ENCODE data around the gene PTCH1. TPM values are rescaled to one million over a fixed set of nuclear protein-coding genes. Genes with fewer than 3 reads are reported as not detected.

The PTCH1 gene
- total RNA-seq, 1 experiment from 2014 or later = 5.9 TPM

- DNase-seq (ENCODE audit: low spot score) = no peak
Observed at GRCh38 chr9:95499046-95499676, 17.6 kb downstream of the PTCH1 start.

DNA sequence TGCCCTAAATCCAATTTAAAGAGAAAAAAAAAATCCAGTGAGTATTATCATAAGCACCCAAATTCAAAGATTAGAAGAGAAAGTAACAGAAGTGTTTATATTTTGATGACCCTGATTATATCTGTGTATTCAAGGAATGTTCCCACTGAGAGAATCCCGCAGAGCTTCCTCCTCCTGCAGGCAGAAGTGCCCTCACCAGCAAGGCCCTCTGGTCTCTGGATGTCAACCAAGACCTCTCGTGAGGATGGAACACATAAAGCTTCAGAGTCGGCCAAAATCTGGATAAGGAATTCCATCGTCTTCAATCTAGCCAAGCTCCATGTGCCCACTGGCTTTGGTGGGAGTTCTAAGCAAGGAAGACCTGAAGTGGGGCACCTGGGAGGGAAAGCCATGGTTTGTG, 18.1 kb downstream of the PTCH1 start:
- DNase-seq (ENCODE audit: low spot score) = no peak

GRCh38 chr9:95497772-95498171, 19.0 kb downstream of the PTCH1 start:
- no peak for DNase-seq (ENCODE audit: low spot score)

DNA sequence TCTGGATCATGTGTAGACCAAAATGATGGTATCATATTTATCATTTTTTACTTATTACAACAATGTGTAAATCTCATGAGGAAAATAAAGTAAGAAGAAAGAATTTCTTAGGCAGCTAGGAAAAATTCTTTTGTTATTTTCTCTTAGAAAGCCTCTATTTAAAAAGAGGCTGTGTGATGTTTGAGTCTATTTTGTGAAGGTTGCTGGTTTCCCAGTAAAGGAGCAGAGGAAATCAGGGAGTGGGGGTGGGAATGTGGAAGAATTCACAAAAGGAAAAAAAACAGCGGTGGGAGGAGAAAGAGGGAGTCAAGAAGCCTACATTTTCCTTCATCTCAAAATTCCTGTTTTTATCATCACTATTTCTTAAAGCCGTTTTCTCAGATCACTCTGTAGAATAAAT, 20.1 kb downstream of the PTCH1 start:
- no peak for DNase-seq (ENCODE audit: low spot score)

GRCh38 chr9:95495961-95496360, 20.8 kb downstream of the PTCH1 start:
- DNase-seq (ENCODE audit: low spot score) = no peak

DNA sequence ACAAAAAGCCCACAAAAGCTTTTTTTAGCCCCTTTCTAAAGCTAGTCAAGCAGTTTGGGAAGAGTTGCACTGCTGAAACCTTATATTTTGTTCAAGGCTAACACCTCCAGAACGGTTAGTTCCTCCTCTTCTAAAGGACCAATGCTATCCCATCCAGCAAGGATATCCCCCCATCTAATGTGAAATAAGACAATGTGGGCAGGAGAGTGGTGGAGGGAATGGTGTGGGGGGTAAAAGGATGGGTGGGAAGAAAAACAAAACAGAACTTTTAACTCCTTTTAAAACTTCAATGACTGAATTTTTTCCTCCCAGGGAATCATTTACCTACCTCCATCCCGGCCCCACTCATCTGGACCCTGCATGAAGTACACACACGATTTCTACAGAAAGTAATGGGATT, 21.2 kb downstream of the PTCH1 start:
- DNase-seq (ENCODE audit: low spot score) = no peak

DNA sequence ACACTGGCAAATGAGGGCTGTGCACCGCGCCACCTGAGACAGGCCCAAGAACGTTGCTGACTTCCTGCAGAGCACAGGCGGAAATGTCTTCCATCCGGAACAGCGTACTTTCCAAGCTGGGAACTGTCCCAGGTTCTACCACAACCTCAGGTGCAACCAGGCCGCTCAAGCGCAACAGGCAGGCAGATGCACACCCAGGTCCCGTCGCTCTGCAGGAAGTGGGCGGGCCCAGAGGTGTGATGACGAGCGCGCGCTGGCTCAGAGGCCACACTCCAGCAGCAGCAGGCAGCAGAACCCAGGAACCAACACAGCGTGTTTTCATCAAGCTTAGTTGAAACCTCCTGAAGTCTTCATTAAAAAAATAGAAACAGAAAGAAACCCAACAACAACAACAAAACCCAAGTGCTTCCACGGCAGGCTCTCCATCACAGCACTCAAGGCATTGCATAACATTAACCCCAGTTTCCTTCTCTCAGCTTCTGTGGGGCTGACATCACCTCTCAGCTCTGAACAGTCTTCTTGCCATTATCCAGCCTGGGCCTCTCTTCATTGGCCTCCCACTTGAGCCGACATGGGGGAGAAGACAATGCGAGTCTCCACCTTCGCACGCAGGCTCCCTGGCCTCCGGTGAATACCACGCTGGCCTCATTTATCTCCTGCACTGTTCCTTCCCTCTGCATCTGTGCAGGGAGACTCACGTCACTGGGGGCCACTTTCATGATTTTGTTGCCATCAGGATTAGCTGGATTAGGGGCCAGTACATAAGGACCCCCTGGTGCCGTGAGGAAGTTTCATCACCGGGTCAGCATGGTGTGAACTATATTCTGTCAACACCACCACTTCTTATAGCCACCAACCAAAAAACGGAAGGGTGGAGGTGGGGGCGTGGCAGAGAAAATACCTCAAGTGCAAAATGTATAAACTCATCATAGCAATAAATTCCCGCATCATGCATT, 22.1 kb downstream of the PTCH1 start:
- DNase-seq (ENCODE audit: low spot score) = peak; percentile 52

- DNase-seq (ENCODE audit: low spot score) = peak; percentile 64
Observed at GRCh38 chr9:95494022-95494415, 22.8 kb downstream of the PTCH1 start.

GRCh38 chr9:95493402-95493801, 23.4 kb downstream of the PTCH1 start:
- DNase-seq (ENCODE audit: low spot score) = no peak

DNA sequence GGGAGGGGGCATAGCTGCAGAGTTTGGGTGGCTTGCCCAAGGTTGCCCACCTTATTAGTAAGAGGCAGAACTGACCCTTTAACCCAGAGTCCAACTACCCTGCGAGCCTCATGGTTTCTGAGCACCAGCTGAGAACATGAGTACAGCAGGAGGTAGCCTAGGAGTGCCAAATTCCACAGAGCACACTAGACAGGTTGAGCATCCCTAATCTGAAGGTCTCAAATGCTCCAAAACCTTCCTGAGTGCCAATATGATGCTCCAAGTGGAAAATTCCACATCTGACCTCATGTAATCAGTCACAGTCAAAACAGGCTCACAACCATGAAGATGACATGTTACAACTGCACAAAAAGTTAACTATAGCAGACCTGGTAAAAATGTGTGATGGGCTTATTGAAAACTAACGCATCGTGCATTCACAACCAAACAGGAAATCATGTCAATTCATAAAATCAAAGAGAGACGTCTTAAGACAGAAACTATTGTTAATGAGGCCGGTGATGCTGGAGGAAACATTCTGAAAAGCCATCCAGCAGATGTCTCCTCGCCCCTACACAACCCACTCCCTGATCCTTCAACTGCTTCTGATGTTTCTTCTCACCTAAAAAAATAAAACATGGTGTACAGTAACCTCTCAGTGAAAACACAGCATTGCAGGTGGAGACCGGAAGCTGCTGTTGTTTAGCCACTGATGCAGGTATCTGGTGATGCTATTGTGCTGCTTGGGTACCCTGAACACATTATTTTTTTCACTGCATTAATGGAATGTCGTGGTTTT, 25.0 kb downstream of the PTCH1 start:
- DNase-seq (ENCODE audit: low spot score) = no peak

GRCh38 chr9:95488954-95489353, 27.8 kb downstream of the PTCH1 start:
- DNase-seq (ENCODE audit: low spot score) = no peak

- no peak for DNase-seq (ENCODE audit: low spot score)
Observed at GRCh38 chr9:95486318-95486717, 30.5 kb downstream of the PTCH1 start.

DNA sequence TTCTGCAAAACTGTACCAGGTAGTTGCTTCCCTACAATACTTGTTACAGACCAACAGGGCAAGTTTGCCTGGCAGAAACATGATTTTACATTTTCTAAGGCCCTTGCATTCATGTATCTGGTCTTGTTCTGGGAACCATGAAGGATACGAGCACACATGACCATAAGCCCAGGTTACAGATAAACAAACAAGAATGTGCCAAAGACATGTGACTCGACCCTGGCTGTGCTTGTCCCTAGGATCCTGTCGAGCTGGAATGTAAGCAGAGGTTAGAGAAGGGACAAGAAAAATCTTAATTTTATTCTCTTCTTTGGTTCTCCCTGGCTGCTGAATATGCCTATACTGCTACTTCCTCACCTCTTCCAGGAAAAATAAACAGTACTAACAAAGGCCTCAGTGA, 32.5 kb downstream of the PTCH1 start:
- no peak for DNase-seq (ENCODE audit: low spot score)

DNA sequence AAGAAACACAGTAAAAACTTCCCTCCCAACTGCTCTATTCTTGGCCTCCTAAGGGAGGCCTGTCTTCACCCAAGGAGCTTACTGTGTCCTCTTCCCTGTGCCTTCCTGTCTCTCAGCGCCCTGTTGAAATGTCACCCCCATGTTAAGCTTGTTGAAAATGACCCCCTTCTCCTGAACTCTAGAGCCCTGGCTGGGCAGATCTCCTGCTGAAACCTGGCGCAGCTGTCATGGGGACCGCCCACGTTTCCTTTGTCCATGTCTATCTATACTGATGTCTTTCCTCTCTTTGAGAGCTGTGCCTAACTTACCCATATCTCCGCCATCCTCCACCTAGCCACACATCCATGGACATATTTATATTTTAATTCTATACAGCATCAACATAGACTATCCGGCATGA, 33.3 kb downstream of the PTCH1 start:
- no peak for DNase-seq (ENCODE audit: low spot score)

DNA sequence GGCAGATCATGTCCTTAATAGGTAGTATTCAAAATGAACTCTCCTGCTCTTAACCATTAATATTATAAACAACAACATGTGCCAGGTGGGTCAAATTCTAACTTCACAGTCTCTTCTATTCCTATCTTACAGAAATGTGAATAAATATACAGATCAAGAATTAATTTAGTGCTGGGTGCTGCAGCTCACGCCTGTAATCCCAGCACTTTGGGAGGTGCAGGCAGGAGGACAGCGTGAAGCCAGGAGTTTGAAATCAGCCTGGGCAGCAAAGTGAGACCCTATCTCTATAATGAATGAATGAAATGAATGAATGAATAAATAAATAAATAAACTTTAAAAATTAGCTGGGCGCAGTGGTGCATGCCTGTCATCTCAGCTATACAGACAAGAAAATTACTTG, 34.1 kb downstream of the PTCH1 start:
- no peak for DNase-seq (ENCODE audit: low spot score)

- DNase-seq (ENCODE audit: low spot score) = no peak
Observed at GRCh38 chr9:95481000-95481399, 35.8 kb downstream of the PTCH1 start.

DNA sequence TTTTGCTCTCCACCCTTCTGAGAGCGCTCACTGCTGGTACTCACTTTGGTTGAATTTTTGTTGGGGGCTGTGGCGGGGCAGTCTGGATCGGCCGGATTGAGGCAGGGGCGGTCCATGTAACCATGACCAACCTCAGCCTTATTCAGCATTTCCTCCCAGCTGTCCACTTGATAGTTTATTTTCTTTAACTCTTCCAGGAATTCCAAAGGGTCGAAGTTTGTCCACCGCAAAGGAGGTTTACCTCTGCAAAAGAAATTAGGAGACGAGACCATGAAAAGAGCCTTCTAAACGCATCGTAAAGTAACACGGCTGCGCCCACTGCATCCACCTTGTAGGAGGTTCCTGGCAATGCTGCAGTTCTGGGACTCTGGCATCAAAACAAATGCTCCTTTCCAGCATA, 36.4 kb downstream of the PTCH1 start:
- no peak for DNase-seq (ENCODE audit: low spot score)

DNA sequence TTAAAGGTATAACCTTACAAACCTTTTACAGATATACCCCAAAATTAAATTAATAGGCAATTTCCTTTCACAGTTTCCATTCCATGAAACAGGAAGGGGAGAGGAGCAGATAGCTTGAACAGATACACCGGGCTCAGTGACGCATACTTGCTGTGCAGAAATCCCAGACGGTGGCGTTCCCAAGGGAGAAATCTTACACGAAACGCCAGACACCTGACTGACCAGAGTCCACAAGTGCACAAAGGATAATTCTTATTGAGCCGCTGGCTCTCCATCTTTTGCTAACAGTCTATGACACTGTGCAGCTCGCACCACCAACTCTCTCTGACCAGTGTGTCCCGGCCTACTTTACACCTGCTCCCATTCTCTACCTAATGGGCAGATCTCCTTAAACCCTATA, 37.4 kb downstream of the PTCH1 start:
- no peak for DNase-seq (ENCODE audit: low spot score)

DNA sequence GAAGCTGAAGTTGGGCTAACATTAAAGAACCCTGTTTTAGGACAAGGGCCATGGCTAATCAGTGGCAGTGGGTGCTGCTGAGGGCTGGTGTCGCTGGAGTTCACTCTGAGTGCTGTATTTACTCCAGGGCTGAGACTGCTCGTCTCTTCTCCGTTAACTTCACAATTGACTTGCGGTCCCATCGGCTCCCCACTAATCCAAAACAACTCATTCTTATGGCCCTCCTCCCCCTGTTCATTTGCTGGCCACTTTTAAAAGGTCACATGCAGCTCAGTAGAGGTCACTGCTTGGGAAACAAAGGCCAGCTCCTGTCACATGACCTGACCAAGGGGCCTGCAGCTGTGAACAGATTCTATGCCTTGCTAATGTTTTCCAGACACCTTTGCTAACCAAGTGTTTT, 38.4 kb downstream of the PTCH1 start:
- no peak for DNase-seq (ENCODE audit: low spot score)

DNA sequence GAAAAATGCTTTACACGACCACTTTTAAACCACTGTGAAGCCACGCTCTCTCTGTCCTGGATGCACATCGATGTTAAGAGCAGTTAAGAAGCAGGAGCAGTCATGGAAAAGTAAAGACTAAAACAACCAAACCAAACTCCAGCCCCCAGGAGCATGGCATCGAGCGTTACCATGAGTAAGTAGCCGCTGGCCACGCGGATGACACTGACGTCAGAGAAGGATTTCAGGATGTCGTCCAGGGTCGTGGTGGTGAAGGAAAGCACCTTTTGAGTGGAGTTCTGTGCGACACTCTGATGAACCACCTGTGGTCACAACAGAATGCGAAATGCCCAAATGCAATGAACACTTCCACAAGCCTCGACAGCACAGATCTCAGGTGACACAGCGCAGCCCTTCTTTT, 38.9 kb downstream of the PTCH1 start:
- no peak for DNase-seq (ENCODE audit: low spot score)

GRCh38 chr9:95477441-95477840, 39.3 kb downstream of the PTCH1 start:
- DNase-seq (ENCODE audit: low spot score) = no peak

- DNase-seq (ENCODE audit: low spot score) = no peak
Observed at GRCh38 chr9:95468791-95469190, 48.0 kb downstream of the PTCH1 start.

Data from HT-29 (cell line).